Lung (tissue), 12 donors: Measurements from ENCODE around the gene C2orf42. TPM values are rescaled to one million over a fixed set of nuclear protein-coding genes. Genes with fewer than 3 reads are reported as not detected.

Source experiments
- ATAC-seq: fragments of 200-7000 bp; cut with Tn5 transposase; one replicate; pipeline ENCODE4 v1.9.1; 2020; ENCODE audit warnings: moderate number of reproducible peaks; ENCODE audit not compliant: insufficient read depth, low FRiP score
- DNase-seq, 3 donors: peaks; one replicate each; pipeline ENCODE4 v3.0.0-alpha.2; 2013 to 2017
- H3K27ac ChIP-seq, 2 donors: one replicate each; pipeline ENCODE4 v1.5.1; 2013; ENCODE audit warnings: mild to moderate bottlenecking in 2 of 2, moderate library complexity in 2 of 2, control low read depth in 1 of 2, inconsistent platforms in 1 of 2, low read depth in 1 of 2, low read length in 1 of 2
- H3K27me3 ChIP-seq, 3 donors: one replicate each; pipeline ENCODE4 v1.5.1; 2013; ENCODE audit warnings: low read length in 2 of 3; ENCODE audit not compliant: control insufficient read depth in 3 of 3, insufficient read depth in 3 of 3
- H3K36me3 ChIP-seq, 4 donors: one replicate each; pipeline ENCODE4 v1.5.1; 2013; ENCODE audit warnings: low read length in 4 of 4, mild to moderate bottlenecking in 1 of 4, moderate library complexity in 1 of 4; ENCODE audit not compliant: control insufficient read depth in 4 of 4, insufficient read depth in 4 of 4
- H3K4me1 ChIP-seq, 5 donors: one replicate each; pipeline ENCODE4 v1.5.1; 2013; ENCODE audit warnings: low read length in 5 of 5, mild to moderate bottlenecking in 2 of 5, moderate library complexity in 1 of 5; ENCODE audit not compliant: control insufficient read depth in 5 of 5, insufficient read depth in 5 of 5
- H3K4me3 ChIP-seq: one replicate; pipeline ENCODE4 v1.5.1; 2013; ENCODE audit warnings: mild to moderate bottlenecking, control low read depth, moderate library complexity
- H3K9ac ChIP-seq, 2 donors: one replicate each; pipeline ENCODE4 v1.5.1; 2013; ENCODE audit warnings: low read length in 2 of 2, control low read depth in 1 of 2; ENCODE audit not compliant: insufficient read depth in 1 of 2
- H3K9me3 ChIP-seq, 4 donors: one replicate each; pipeline ENCODE4 v1.5.1; 2013; ENCODE audit warnings: low read length in 3 of 4, mild to moderate bottlenecking in 1 of 4, moderate library complexity in 1 of 4; ENCODE audit not compliant: control insufficient read depth in 4 of 4, insufficient read depth in 3 of 4
- WGBS, 2 donors: extraction: QIAGEN DNeasy Blood & Tissue Kit; methylation state at CpG; one replicate each; pipeline ENCODE4 v1.1.7; 2013; 5-methylcytosine and 5-hydroxymethylcytosine counted together
- polyA plus RNA-seq, 2 donors: library from polyadenylated mRNA; stranded (reverse); fragments of 200-250 nt; gene quantifications; one replicate each; pipeline ENCODE4 v1.2.1, GENCODE V29; 2013
- total RNA-seq, 2 donors: library from RNA; depleted of rRNA in 1 of 2; stranded (reverse); fragments of >200 nt in 1 of 2; gene quantifications; one replicate each; pipeline ENCODE4 v1.2.1, GENCODE V29; 2014 to 2021
- TF ChIP-seq, protein P1 (sequence below): IDR thresholded peaks from 2 replicates; pipeline ENCODE4 v1.5.1; 2012; ENCODE audit warnings: mild to moderate bottlenecking; ENCODE audit errors: control extremely low read depth, extremely low read depth
- donor health status: control.
- donor health status: control.
- donor health status: Bipolar disorder and iron deficiency.
- donor health status: healthy.
- donor health status: DM: yes; HTN: yes; CAD: no.

Gene C2orf42
- total and polyA plus RNA-seq, 4 donors, result 4.3 to 15.0 (median 9.3) TPM

DNA sequence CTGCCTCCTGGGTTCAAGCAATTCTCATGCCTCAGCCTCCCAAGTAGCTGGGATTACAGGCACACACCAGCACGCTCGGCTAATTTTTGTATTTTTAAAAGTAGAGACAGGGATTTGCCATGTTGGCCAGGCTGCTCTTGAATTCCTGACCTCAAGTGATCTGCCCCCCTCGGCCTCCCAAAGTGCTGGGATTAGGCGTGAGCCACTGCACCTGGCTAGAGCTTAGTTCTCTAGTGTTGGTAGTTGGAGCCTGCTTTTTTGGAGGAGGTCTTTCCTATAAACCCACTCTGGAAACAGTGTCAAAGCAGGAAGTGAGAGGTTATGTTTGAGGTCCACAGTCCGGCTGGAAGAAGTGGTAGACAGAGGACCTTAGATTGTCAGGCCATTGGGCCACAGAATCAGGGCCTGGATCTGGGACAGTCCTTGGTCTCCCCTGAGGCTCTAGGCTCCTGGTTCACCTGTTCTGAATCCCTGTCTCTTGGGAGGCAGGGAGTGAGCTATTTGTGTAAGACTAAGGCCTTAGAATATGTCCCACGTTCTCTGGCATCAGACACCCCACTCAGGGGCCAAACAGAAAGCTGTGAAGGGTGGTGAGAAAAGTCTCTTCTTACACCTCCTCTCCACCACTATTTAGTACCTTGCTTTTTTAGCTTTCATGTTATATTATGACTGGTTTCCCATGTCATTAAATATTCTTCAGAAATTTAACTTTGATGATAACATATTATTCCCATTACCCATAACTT, 69.0 kb downstream of the C2orf42 start:
- 65 to 73% methylated on average over 6 of the region's 6 CpGs for WGBS, 2 donors
- Histone ChIP-seq H3K9me3 (no peaks in the 10 kb centered on the region), H3K4me3 (no peak overlapping the region), H3K27ac (peak overlapping the region in 1 of 2 donors; percentile 82), H3K36me3 (no peaks in the 10 kb centered on the region), H3K9ac (no peak overlapping the region), H3K4me1 (peaks cover 0 to 15% (median 13%) of the 10 kb centered on the region in 5 donors), H3K27me3 (no peaks in the 10 kb centered on the region)
- TF ChIP-seq, protein P1, sequence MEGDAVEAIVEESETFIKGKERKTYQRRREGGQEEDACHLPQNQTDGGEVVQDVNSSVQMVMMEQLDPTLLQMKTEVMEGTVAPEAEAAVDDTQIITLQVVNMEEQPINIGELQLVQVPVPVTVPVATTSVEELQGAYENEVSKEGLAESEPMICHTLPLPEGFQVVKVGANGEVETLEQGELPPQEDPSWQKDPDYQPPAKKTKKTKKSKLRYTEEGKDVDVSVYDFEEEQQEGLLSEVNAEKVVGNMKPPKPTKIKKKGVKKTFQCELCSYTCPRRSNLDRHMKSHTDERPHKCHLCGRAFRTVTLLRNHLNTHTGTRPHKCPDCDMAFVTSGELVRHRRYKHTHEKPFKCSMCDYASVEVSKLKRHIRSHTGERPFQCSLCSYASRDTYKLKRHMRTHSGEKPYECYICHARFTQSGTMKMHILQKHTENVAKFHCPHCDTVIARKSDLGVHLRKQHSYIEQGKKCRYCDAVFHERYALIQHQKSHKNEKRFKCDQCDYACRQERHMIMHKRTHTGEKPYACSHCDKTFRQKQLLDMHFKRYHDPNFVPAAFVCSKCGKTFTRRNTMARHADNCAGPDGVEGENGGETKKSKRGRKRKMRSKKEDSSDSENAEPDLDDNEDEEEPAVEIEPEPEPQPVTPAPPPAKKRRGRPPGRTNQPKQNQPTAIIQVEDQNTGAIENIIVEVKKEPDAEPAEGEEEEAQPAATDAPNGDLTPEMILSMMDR, result no peak
- no peak for ATAC-seq
- DNase-seq, result no peak

DNA sequence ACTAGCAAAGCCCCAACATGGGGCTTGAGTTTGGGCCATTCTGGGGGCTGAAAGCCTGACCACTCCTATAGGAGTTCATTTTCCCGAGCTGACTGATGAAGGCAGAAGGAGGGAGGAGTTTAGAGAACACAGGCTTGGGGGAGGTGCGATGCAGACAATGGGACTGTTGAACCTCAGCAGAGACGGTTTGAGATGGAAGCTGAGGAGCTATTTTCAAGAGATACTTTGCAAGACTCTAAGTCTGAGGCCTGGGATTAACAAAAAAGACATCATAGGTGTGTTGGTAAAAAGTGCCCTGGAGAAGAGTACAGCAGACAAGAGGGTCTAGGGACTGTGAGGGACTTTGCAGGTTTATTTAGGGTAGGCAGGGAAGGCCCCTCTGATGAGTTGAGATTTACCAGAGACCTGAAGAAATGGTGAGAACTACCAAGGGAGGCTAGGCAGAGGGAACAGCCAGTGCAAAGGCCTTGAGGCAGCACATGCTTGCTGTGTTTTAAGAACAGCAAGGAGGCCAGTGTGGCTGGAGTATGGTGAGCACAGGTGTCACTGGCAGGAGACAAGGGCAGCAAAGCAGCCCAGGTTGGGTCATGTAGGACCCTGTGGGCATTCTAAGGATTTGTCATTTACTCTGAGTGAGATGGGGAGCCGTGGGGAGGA, 71.9 kb downstream of the C2orf42 start:
- Histone ChIP-seq H3K27me3 (no peaks in the 10 kb centered on the region), H3K4me1 (peaks cover 0 to 13% (median 10%) of the 10 kb centered on the region in 5 donors), H3K4me3 (no peak overlapping the region), H3K9me3 (no peaks in the 10 kb centered on the region), H3K27ac (peak overlapping the region; percentile 42 to 68), H3K36me3 (no peaks in the 10 kb centered on the region), H3K9ac (no peak overlapping the region)
- TF ChIP-seq, protein P1, result no peak
- ATAC-seq, result no peak
- DNase-seq, result no peak
- 45 to 62% methylated on average over 4 of the region's 4 CpGs for WGBS, 2 donors

DNA sequence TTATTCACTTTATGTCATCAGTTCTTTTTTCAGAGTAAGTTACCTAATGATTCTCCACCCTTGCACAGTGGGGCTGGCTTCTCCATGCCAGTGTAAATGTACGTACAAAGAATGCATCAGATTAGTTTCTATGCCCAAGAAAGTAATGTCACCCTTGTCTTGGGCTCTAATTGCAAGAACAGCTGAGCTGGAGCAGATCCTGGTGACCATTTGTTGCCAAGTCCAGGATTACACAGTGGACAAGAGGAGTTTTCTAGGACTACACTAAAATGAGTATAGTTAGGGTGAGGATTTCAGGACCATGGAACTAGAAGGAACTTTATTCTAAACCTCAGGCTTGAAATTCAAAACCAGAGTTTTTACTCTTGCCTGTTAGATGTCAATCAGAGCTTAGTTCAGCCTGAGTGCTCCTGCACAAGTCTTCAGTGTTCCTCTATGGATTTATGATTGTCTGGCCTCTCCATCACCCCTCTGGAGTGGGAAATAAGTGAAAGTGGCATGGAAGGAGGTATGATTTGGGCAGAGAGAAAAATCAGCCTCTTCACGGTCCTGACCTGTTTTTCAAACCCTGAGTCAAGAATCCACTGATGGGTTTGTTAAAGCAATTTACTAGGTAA, 73.8 kb downstream of the C2orf42 start:
- H3K4me1 ChIP-seq, result peaks cover 0 to 4% (median 3%) of the 10 kb centered on the region in 5 donors
- TF ChIP-seq, protein P1, result no peak
- WGBS, 2 donors, result 84 to 92% methylated on average over 2 of the region's 2 CpGs
- peak in 1 of 3 donors; percentile 49 for DNase-seq
- peak overlapping the region in 1 of 2 donors; percentile 67 for H3K27ac ChIP-seq
- no peak for ATAC-seq
- no peak overlapping the region for H3K9ac ChIP-seq
- H3K27me3 ChIP-seq, result no peaks in the 10 kb centered on the region
- no peaks in the 10 kb centered on the region for H3K36me3 ChIP-seq
- H3K9me3 ChIP-seq, result no peaks in the 10 kb centered on the region
- no peak overlapping the region for H3K4me3 ChIP-seq
